T-helper 1 cell treated with Interleukin-12 subunit alpha and Interleukin-12 subunit beta and Interleukin-4 antibody, amounts not matched to agents 30 ng/mL and 1 ng/mL, for 36 hours (primary cell): Measurements from ENCODE around the gene GLCCI1. TPM values are rescaled to one million over a fixed set of nuclear protein-coding genes. Genes with fewer than 3 reads are reported as not detected.

Experiments used
- intact Hi-C: fragments of 100-400 bp; cut with micrococcal nuclease; formaldehyde crosslinking; loops from one replicate; pipeline ENCODE4 v1.15.1; 2024
- total RNA-seq: library from RNA; stranded (reverse); gene quantifications from 2 replicates; pipeline ENCODE4 v1.2.3, GENCODE V29; 2022

GLCCI1 gene
- total RNA-seq, 1 donor from 2014 or later = 21.4 TPM

DNA sequence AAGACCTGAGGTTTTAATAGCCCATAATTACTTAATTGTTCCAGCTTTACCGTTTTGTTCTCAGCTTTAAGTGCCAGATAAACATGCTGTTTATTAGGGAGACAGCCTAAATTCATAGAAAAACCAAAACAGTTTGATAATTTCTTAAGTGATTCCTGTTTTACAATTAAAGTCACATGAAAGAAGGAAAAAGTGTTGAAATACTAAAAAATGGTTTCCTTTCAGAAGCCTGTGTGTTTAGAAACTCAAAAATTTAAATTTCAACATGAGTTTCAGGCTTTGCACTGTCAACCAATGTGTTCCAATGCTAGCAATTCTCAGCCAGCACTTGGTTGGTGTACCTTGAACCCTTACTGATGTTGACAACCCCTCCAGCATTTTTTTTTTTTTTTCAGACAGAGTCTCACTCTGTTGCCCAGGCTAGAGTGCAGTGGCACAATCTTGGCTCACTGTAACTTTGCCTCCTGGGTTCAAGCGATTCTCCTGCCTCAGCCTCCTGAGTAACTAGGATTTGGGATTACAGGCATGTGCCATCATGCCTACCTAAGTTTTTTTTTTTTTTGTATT lies 158.1 kb downstream of the GLCCI1 start:
- intact Hi-C loops = loop anchor here (1.0 to 5.0 kb wide), 13 partner anchors 8 to 969 kb away; partner anchors contain the start of genes C1GALT1, RPA3 and UMAD1

DNA sequence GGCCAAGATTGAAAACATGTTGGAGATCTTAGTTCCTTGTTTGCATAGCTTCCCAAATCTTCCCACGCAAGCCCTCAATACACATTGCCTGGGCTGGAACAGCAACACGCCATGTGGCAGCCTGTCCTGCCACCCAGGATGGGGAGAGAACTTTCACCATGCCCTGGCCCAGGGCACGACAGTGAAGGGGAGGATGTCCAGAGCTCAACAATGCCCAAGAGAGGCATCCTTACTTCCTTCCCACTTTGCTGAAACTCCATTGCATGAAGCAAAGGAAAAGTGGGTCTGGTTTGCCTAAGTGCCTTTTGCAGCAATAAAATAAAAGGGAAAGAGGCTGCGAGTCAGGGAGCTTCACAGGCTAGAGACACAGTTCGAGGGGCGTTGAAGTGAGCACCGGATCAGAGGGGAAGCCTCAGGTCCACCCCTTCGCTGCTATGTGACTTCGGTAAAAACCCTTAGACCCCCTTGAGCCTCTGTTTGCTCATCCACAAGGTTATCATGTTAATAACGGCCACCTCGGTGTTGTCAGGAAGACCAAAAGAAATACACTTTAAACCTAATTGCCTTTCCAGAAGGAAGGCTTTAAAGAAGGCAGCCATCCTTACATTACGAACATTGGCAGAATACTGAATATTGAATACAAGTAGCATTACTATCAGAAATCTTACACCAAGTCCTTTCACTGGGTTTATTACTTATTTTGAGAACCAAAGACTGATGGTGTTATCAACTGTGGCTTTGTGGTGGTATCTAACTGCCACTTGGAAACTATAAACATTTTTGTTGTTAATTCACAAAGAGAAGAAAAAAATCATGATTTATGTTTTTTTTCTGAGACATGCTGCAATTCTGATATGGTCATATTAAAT lies 160.1 kb downstream of the GLCCI1 start:
- intact Hi-C loops = loop anchor here (5.0 kb wide), 5 partner anchors 141 to 971 kb away; partner anchors contain the start of gene C1GALT1

DNA sequence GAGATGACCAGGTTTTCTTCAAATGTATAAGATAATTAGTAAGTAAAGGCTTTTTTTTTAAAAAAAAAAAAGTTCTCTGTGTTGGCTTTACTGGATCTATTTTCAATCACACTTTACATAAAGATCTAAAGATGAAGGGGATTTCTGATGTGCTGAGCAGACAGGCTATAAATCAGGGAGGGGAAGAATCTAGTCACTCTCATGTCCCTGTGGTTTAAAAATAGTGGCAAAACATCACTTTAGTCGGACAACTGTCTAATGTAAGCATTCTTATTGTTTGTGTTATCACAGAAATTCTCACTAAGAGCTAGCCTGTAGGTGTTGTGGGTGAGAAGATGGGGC lies 160.7 kb downstream of the GLCCI1 start:
- intact Hi-C loops = loop anchor here (5.0 kb wide), 5 partner anchors 142 to 972 kb away; partner anchors contain the start of gene C1GALT1

DNA sequence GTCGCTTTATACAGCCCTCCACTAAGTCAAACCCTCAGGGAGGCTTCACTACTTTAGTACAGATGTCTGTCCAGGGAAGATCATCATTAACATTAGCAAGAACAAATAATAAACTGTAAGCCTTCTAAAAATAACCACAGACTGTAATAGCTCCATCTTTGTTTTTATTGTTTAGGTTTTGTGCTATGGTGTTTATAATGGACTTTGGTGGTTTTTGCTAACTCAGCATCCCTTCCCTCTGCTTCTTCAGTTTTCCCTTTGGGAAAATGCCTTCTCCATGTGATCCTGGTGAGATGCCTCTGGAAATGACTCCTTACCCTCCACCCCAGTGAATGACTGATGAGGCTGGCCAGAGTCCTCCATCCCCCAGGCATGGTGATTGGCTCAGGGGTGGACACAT lies 162.1 kb downstream of the GLCCI1 start:
- intact Hi-C loops = loop anchor here (5.0 kb wide), 1 partner anchor 448 kb away; no protein-coding TSS in a partner anchor

DNA sequence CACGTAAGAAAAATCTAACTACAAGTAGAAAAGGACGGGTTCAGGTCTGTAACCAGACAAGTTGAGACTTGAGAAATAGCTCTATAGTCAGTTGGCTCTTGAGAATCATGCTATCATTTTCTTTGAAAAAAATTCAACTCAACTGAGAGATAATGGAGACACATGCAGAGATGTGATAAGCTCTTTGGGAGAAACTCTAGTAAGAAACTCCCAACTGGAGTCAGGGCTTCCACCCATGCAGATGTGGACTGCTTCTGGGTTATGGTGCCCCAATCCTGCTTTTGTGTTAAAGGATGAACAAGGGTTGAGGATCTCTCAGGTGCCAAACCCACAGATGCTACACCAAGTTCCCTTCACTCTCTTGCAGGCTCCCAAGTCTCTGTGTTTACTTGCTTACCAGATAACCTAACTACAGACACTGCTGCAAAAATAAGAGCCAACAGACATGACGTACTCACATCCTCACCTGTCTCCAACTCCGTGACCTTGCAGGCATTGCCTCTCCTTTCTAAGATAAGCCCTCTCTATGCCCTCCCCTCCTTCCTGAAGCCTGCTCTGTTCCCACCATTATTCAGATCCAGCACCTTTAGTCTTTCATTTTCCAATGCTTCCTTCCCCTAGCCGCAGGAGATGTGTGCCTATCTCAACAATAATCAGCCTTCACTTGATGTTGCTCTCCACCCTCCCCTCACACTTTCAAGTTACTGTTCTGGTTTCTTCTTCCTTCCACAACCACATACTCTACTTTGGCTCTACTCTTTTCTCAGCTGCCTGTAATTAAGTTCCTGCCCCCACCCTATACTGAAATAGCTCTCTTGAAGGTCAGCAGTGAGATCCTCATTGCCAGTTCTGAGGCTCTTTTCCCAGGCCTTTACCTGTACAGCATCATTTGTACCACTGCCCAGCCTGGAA lies 163.4 kb downstream of the GLCCI1 start:
- intact Hi-C loops = loop anchor here (1.0 to 5.0 kb wide), 3 partner anchors 15 to 450 kb away; no protein-coding TSS in a partner anchor

DNA sequence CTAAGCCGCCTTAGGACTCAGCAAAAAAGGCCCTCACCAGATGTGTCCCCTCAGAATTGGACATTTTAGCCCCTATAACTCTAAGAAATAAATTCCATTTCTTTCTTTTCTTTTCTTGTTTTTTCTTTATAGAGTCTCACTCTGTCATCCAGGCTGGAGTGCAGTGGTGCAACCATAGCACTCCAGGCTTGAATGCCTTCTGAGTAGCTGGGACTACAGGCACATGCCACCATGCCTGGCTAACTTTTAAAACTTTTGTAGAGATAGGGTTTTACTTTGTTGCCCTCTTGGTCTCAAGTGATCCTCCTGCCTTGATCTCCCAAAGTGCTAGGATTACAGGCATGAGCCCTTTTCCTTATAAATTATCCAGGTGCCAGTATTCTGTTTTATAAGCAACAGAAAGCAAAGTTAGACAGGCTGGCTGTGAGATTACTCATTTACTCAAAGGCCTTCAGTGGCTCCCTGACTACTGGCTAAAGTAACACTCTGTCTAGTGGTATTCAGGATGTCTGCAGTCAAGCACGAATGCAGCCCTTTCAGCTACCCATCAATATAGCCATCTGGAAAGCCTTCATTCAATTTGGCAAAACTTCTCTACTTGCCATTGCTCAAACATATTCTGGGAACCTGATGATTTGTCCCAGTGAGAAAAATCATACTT lies 164.7 kb downstream of the GLCCI1 start:
- intact Hi-C loops = loop anchor here (5.0 kb wide), 1 partner anchor 451 kb away; no protein-coding TSS in a partner anchor

DNA sequence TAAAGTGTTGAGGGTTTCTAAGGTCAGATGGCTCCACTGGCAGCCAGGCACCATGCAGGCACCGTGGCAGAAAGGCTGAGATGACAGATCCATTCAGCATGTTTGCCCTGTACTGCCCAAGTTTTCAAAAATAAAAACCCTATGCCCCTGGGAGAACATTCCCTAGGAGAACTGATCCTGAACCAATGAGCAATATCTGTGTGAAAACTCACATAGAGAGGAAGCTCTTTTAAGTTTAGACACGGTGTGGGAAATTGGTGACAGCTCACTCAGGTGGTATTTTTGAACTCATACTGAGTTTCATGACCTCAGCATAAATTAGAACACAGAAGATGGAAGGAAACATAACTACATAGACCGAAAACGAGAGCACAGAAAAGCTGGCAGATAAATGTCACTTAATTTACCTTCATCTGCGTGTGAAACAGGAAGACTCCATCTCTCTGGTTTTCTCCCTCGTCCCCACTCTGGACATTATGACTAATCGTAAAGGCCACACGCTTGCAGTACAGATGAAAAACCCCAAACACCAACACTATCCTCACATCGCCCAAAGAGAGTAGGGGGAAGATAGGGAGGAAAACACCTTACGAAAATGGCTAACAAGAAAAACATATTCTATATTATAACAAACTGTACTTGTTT lies 165.6 kb downstream of the GLCCI1 start:
- intact Hi-C loops = loop anchor here (1.0 to 5.0 kb wide), 7 partner anchors 8 to 567 kb away; partner anchors contain the start of genes GLCCI1, MIOS and UMAD1

DNA sequence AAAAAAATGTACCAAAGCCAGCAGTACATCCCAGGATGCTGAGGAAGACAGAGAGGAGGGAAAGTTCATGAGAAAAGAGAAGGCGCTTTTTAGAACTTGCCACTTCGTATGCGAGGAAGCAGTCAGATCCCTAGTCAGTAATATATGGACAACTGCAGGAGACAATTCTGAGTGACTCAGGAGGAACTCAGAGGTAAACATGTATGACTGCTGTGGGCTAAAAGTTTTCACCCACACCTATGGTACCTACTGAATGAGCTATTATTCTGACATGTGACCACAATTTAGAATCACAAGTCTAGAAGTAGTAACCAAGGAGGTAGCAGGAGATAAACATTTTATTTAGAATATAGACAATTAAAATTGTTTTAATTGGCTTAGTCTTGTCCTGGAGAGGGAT lies 166.8 kb downstream of the GLCCI1 start:
- intact Hi-C loops = loop anchor here (2.0 kb wide), 1 partner anchor 569 kb away; the partner anchor contains the start of gene MIOS

DNA sequence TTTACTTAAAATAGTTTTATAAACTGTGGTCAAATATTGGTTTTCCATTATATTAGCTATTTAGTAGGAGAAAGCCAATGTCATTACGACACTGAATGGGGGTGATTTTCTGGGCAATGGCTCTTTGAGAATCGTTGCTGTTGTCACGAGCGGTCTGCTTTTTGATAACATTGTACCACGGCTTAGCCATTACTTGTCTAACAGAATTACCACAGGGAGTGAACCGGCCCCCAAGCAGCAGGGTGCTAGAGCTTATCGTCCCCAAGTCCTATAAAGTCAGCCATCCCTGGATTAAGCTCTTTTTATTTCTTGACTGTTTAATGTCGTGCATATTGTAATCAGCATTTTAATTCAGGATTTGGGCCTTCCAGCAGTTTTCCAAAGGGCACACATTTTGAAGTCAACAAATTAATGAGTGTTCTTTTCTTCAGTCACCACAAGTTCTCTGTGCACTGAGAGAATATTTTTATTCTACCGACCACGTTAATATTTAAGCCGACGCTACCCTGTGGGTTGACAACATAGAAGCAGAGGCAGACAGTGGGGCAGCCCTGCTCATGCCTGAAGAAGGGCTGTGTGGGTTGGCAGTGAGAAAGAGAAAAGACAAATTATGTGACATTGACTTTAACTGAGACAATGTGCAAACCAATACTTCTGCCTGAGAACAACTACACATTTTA lies 167.6 kb downstream of the GLCCI1 start:
- intact Hi-C loops = no loop called here
